OCI-LY7 (cell line): ENCODE measurements around the gene UBN1. TPM values are rescaled to one million over a fixed set of nuclear protein-coding genes. Genes with fewer than 3 reads are reported as not detected.

ENCODE experiments used
- BruUV-seq: library from RNA; stranded (reverse); fragments of 400-500 nt; replicated peaks from 2 replicates; lab custom pipeline; 2021; lab: Mats Ljungman, UMichigan
- CTCF ChIA-PET: fragments of 300-600 bp; sonication (Branson Sonifier 250); formaldehyde crosslinking; loops from one replicate; lab custom pipeline; 2022; ENCODE audit warnings: antibody characterized with exemption; ENCODE audit not compliant: unreplicated experiment; lab: Charles Lee
- POLR2A ChIA-PET: fragments of 300-600 bp; sonication (Branson Sonifier 250); formaldehyde crosslinking; loops from one replicate; lab custom pipeline; 2022; ENCODE audit warnings: antibody characterized with exemption; lab: Charles Lee
- DNase-seq: peaks from one replicate; pipeline ENCODE4 v3.0.0-alpha.2; 2015; ENCODE audit warnings: low spot score
- H2AFZ ChIP-seq: fragments of 200-600 bp; sonication (generic), shearing (Covaris generic); 2 replicates; pipeline ENCODE4 v1.6.1; 2014; ENCODE audit warnings: mild to moderate bottlenecking, antibody characterized with exemption, low read length, moderate library complexity
- H3K27ac ChIP-seq: fragments of 200-600 bp; sonication (generic); 2 replicates; pipeline ENCODE4 v1.5.1; 2014; ENCODE audit warnings: mixed run types, low read depth, mild to moderate bottlenecking, moderate library complexity, low read length, inconsistent platforms; ENCODE audit not compliant: poor library complexity, severe bottlenecking
- H3K36me3 ChIP-seq: fragments of 200-600 bp; sonication (generic); 2 replicates; pipeline ENCODE4 v1.6.1; 2014; ENCODE audit warnings: mild to moderate bottlenecking, antibody characterized with exemption, low read length, moderate library complexity, mixed read lengths; ENCODE audit not compliant: insufficient read depth
- H3K4me1 ChIP-seq: fragments of 200-600 bp; sonication (generic); 2 replicates; pipeline ENCODE4 v1.5.1; 2014; ENCODE audit warnings: mild to moderate bottlenecking, low read length; ENCODE audit not compliant: insufficient read depth, poor library complexity, severe bottlenecking
- H3K4me2 ChIP-seq: fragments of 200-600 bp; sonication (generic); 2 replicates; pipeline ENCODE4 v1.6.1; 2014; ENCODE audit warnings: mild to moderate bottlenecking, low read length
- H3K4me3 ChIP-seq: fragments of 200-600 bp; sonication (generic); 2 replicates; pipeline ENCODE4 v1.5.1; 2014; ENCODE audit warnings: mild to moderate bottlenecking, low read depth, low read length; ENCODE audit not compliant: poor library complexity, severe bottlenecking
- H3K79me2 ChIP-seq: fragments of 200-600 bp; sonication (generic); 2 replicates; pipeline ENCODE4 v1.6.1; 2016; ENCODE audit warnings: low read depth, mild to moderate bottlenecking, low read length, moderate library complexity, mixed read lengths; ENCODE audit not compliant: insufficient read depth
- H3K9me2 ChIP-seq: fragments of 200-600 bp; sonication (generic); 2 replicates; pipeline ENCODE4 v1.6.1; 2016; ENCODE audit warnings: mild to moderate bottlenecking, low read length, mixed read lengths; ENCODE audit not compliant: insufficient read depth
- H3K9me3 ChIP-seq: fragments of 200-600 bp; sonication (generic); 2 replicates; pipeline ENCODE4 v1.6.1; 2014; ENCODE audit warnings: mild to moderate bottlenecking, mixed run types, low read length, mixed read lengths
- H4K20me1 ChIP-seq: fragments of 200-600 bp; sonication (generic); 2 replicates; pipeline ENCODE4 v1.6.1; 2014; ENCODE audit warnings: mild to moderate bottlenecking, antibody characterized with exemption, low read length, moderate library complexity, mixed read lengths; ENCODE audit not compliant: insufficient read depth
- CTCF ChIP-seq: fragments of 200-600 bp; sonication (generic); conservative IDR thresholded peaks from 2 replicates; pipeline ENCODE4 v1.5.1; 2014; ENCODE audit warnings: mild to moderate bottlenecking, antibody characterized with exemption, low read length, moderate library complexity, mixed read lengths
- EZH2phosphoT487 ChIP-seq: fragments of 200-600 bp; sonication (generic); IDR thresholded peaks from 2 replicates; pipeline ENCODE4 v1.6.1; 2018; ENCODE audit warnings: low read depth, borderline replicate concordance, mild to moderate bottlenecking, mixed run types, antibody characterized with exemption, low read length, moderate library complexity, mixed read lengths
- intact Hi-C: fragments of 100-400 bp; cut with micrococcal nuclease; formaldehyde crosslinking; loops from one replicate; pipeline ENCODE4 v1.10.0; 2022; ENCODE audit not compliant: unreplicated experiment
- total RNA-seq, 2 experiments: library from RNA; depleted of rRNA in 1 of 2; stranded (reverse); fragments of >200 nt in 1 of 2; shearing (Covaris generic) in 1 of 2; gene quantifications; 2 replicates each; pipeline ENCODE4 v1.2.3, GENCODE V29; 2014 to 2022

UBN1 gene
- total RNA-seq, 2 experiments from 2014 or later: 37.2 to 53.0 TPM

GRCh38 chr16:4866586-4866985 lies 19.3 kb downstream of the UBN1 start:
- BruUV-seq: no TSS peak
- no peak overlapping the region for H3K4me2 ChIP-seq
- no peaks in the 10 kb centered on the region for H3K9me2 ChIP-seq
- no peak overlapping the region for H2AFZ ChIP-seq
- no peaks in the 10 kb centered on the region for H3K4me1 ChIP-seq
- H3K79me2 ChIP-seq: peaks cover 57% of the 10 kb centered on the region; the same call in 1 of the 2 replicates
- no peak for TF ChIP-seq CTCF
- no peak for TF ChIP-seq EZH2phosphoT487
- peaks cover 5% of the 10 kb centered on the region; the same call in 1 of the 2 replicates for H4K20me1 ChIP-seq
- no peaks in the 10 kb centered on the region for H3K9me3 ChIP-seq
- ChIA-PET POLR2A (no interaction called here), CTCF (no interaction called here)
- no peak for DNase-seq
- no peak overlapping the region for H3K4me3 ChIP-seq
- H3K36me3 ChIP-seq: peaks cover 90% of the 10 kb centered on the region
- intact Hi-C loops: no loop called here
- no peak overlapping the region for H3K27ac ChIP-seq

GRCh38 chr16:4868026-4868425 lies 20.7 kb downstream of the UBN1 start:
- H3K9me3 ChIP-seq: no peaks in the 10 kb centered on the region
- peaks cover 5% of the 10 kb centered on the region; the same call in 1 of the 2 replicates for H4K20me1 ChIP-seq
- no peak overlapping the region for H3K4me3 ChIP-seq
- peaks cover 88% of the 10 kb centered on the region for H3K36me3 ChIP-seq
- ChIA-PET POLR2A (no interaction called here), CTCF (interaction anchor here (0.6 kb wide), 1 partner anchor 817 kb away, joined by 3 read pairs; no protein-coding TSS in a partner anchor)
- no peaks in the 10 kb centered on the region for H3K4me1 ChIP-seq
- H2AFZ ChIP-seq: no peak overlapping the region
- H3K27ac ChIP-seq: no peak overlapping the region
- no peak overlapping the region for H3K4me2 ChIP-seq
- intact Hi-C loops: no loop called here
- no peaks in the 10 kb centered on the region for H3K9me2 ChIP-seq
- BruUV-seq: no TSS peak
- peaks cover 46% of the 10 kb centered on the region; the same call in 1 of the 2 replicates for H3K79me2 ChIP-seq
- TF ChIP-seq EZH2phosphoT487 (no peak), CTCF (no peak)
- no peak for DNase-seq

DNA sequence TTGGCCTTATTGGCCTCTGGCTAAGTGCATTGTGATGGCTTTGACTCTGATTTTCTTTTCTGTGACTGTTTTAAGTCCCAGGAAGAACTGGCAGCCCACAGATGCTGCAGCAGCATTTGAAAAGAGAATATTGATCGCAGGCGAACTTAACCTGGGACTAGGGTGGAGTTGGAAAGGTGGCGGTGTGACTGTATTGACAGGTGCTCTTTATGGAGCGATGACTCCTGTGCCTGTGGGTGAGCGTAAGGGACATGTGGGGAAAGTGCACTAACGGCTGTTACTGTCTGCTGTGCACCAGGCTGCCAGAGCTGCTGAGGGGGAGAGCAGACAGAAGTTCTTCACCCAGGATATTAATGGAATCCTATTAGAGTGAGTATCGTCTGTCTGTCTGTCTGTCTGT lies 21.3 kb downstream of the UBN1 start:
- Histone ChIP-seq H3K4me3 (no peak overlapping the region), H3K27ac (no peak overlapping the region), H3K4me2 (no peak overlapping the region), H2AFZ (no peak overlapping the region), H3K9me2 (no peaks in the 10 kb centered on the region), H3K36me3 (peaks cover 88% of the 10 kb centered on the region), H3K79me2 (peaks cover 41% of the 10 kb centered on the region; the same call in 1 of the 2 replicates), H3K9me3 (no peaks in the 10 kb centered on the region), H3K4me1 (no peaks in the 10 kb centered on the region), H4K20me1 (0 out of 2 replicates have a peak, but pooled peaks cover 5% of the 10 kb centered on the region)
- CTCF ChIA-PET: interaction anchor here (0.6 kb wide), 1 partner anchor 816 kb away, joined by 3 read pairs; no protein-coding TSS in a partner anchor
- intact Hi-C loops: no loop called here
- BruUV-seq: no TSS peak
- DNase-seq: no peak
- POLR2A ChIA-PET: no interaction called here
- TF ChIP-seq EZH2phosphoT487 (no peak), CTCF (no peak)
